LNCAP (cell line): Measurements from ENCODE around the gene LTBP3.

ENCODE experiments used
- TF ChIP-seq, protein P1 (sequence below): fragments of 450-650 bp; IDR thresholded peaks from 2 replicates; pipeline ENCODE4 v1.5.1; 2017; ENCODE audit warnings: mild to moderate bottlenecking

Gene LTBP3

DNA sequence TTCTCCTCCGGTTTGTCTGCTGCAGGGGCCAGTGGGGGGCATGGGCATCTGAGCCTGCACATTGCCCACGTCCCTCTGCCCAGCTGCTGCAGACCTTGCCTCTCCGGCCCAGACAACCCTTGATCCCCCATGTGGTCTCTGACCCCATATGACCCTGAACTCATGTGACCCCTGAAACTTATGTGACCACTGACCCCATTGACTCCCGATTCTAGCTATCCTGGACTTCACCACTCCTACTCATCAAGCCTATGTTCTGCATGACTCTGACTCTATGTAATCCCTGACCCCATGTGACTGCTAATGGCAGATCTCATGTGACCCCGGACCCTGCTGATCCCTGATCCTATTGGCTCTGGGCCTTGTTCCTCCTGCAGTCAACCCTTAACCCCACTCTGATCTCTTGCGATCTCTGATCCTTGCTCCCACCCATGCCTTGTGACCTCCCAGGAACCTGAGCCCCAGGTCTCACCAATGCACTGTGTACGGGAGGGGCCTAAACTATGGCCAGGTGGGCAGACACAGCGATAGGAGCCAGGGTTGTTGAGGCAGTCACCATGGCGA is 5.7 kb downstream of the LTBP3 start:
- TF ChIP-seq, protein P1, sequence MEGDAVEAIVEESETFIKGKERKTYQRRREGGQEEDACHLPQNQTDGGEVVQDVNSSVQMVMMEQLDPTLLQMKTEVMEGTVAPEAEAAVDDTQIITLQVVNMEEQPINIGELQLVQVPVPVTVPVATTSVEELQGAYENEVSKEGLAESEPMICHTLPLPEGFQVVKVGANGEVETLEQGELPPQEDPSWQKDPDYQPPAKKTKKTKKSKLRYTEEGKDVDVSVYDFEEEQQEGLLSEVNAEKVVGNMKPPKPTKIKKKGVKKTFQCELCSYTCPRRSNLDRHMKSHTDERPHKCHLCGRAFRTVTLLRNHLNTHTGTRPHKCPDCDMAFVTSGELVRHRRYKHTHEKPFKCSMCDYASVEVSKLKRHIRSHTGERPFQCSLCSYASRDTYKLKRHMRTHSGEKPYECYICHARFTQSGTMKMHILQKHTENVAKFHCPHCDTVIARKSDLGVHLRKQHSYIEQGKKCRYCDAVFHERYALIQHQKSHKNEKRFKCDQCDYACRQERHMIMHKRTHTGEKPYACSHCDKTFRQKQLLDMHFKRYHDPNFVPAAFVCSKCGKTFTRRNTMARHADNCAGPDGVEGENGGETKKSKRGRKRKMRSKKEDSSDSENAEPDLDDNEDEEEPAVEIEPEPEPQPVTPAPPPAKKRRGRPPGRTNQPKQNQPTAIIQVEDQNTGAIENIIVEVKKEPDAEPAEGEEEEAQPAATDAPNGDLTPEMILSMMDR, result peak; percentile 24; the same call in 1 of the 2 replicates

DNA sequence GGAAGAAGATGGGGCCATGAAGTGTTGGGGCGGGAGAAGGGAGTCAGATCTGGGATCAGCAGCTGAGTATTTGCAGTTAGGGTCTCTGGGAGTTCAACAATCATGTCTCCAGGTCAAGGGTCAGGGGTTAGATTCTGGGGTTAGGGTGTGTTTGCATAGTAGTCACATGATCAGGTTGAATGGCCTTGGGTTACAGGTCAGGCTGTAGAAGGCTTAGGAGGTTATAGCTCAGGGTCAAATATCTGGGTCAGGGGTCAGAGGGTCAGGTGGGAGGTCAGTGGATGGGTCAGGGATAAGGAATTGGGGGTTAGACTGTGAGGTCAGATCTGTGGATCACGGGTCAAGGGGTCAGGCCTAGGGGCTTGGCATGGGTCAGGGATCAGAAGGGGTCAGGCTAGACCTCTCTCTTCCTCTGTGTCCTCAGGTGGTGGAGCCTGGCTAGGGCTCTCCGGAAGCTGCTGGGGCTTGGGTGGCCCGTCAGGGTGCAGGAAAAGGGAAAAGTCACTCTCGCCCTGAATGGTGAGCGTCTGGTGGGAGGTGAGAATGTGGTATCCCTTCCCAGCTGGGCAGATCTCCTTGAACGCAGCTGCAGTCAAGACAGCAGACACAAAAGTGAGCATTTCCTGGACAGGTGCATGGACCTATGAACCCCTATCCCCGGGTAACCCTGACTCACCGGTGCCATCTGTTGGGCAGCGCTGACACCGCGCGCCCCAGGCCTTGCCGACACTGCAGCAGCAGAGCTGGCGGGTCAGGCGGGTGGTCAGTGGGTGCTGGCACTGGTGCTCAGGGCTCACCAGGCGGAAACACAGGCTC is 6.4 kb downstream of the LTBP3 start:
- TF ChIP-seq, protein P1, result peak; percentile 82

DNA sequence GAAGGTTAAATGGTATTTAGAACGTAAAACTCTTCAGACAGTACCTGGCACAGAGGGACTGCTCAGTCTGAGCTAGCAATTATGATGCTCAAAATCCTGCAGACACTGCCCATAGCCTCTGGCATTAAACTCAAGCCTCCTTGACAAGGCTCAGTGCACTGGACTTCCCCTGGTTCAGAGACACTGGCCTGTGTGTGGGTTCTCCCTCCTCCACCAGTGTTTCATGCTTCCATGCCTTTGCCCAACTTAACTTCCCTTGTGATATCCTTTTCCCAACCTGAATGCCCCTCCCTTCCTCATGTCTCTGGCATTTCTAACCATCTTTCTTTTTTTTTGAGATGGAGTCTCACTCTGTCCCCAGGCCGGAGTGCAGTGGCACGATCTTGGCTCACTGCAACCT is 9.1 kb downstream of the LTBP3 start:
- TF ChIP-seq, protein P1, result no peak

DNA sequence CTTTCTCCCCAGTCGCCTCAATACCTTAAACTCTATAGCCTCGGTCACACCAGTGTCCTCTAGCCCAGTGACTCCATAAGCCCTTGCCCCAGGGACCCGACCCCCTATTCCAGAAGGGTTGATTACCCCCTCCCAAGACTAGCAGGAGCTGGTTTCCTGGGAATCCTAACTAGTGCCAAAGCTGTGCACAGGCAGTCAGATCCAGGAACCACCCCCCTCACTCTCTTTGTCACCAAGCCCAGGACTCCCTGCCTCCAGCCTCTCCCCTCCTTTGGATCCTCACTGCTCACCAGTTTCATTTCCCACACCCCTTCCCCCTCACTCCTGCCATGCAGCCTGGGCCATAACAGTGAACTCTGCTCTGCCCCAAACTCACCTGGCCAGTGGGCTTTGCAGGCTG is 9.8 kb downstream of the LTBP3 start:
- TF ChIP-seq, protein P1, result no peak

DNA sequence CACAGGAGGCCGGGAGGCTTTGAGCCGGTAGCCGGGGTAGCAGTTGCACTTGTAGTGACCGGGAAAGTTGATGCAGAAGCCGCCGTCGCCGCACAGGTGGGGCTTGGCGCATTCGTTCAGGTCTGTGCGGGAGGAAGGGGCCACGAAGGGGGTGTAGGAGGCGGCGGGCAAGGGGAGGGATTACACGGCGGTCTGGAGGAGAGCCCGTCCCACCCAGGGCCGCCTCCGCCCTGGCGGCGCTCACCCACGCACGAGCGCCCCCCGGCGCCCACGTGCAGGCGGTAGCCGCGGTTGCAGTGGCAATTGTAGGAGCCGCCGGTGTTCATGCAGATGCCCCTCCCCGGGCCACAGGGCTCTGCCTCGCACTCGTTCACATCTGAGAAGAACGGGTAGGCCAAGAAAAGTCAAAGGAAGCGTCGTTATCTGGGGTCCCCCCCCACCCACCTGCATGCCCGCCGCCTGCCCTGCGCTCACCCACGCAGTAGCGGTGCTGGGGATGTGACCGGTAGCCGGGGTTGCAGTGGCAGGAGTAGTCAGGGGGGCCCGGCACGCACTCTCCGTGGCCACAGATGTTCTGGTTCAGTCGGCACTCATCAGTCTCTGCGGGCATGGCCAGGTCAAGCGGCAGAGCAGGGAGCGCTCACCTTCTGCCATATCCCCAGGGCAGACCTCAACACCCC is 10.6 kb downstream of the LTBP3 start:
- TF ChIP-seq, protein P1, result no peak

DNA sequence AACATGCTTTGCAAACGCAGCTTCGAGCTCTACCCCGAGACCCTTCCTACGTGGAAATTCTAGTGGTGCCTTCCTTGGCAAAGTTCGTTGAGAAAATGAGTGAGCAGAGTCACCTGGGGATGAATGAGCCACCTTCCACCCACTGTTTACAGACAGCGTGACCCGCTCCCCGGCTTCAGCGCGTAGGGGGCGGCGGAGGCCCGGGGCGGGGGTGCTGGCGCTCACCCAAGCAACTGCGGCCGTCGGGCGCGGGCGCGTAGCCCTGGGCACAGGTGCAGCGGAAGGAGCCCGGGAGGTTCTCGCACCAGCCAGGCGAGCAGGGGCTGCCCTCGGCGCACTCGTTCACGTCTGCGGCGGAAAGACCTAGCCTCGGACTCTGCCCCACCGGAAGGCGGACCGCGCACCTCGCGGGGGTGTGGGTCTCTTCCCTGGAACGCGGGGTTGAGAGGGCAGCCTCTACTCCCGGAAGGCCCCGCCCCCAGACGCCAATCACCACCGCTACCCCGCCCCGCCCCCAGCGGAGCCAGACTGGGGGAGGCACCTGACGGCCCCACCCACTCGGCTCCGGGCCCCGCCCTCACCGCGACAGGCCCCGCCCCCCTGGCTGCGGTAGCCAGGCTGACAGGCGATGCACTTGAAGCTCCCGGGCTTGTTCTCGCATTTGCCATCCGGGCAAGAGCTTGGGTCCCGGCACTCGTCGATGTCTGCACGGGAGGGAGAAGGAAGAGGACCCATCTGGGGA is 11.8 kb downstream of the LTBP3 start:
- TF ChIP-seq, protein P1, result no peak

DNA sequence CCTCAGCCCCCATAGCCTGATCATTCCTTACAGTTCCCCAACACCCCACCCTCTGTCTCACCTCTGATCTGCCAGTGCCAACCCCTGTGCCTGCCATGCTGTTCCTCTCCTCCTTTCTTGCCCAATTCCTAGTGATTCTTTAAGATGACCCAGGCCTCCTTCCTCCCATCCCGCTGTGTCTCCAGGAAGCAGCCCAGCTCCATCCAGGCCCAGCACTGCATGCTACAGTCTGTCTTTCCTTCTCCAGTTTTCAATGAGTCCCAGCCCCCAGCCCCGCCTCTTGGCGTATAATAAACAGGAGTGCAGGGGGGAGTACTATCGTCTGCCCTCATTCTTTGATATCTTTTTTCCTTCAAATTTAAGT is 12.3 kb downstream of the LTBP3 start:
- TF ChIP-seq, protein P1, result no peak
